Left lobe of liver (tissue), 2 donors: Measurements from ENCODE around the gene IL17RE. TPM values are rescaled to one million over a fixed set of nuclear protein-coding genes. Genes with fewer than 3 reads are reported as not detected.
"Not testable (repeated sequence)": the region's sequence is repeated elsewhere in the genome, so short reads cannot be mapped to it uniquely, and the experiment has no call there.

Experiments used
- ATAC-seq: fragments of 200-7000 bp; cut with Tn5 transposase; one replicate; pipeline ENCODE4 v1.9.1; 2020; ENCODE audit warnings: mild to moderate bottlenecking, moderate library complexity
- DNase-seq: peaks from one replicate; pipeline ENCODE4 v3.0.0-alpha.2; 2020; ENCODE audit warnings: low spot score
- total RNA-seq: library from RNA; stranded (reverse); gene quantifications from one replicate; pipeline ENCODE4 v1.2.1, GENCODE V29; 2021
- donor health status: DM: no; HTN: no; CAD: no; lungs with moderate emphysema.
- donor health status: DM: no; HTN: yes; CAD: no.

IL17RE gene
- total RNA-seq, 1 donor from 2014 or later, result 2.5 TPM

- no peak for ATAC-seq
- no peak for DNase-seq
Measured at GRCh38 chr3:9879830-9880549, 22.7 kb upstream of the IL17RE start, which contains the start of gene CIDEC. Gene CIDEC, minus strand, starts transcription at chr3:9880253. Its CDS starts 1,767 bp downstream, at chr3:9878486.

GRCh38 chr3:9881441-9881840 lies 21.2 kb upstream of the IL17RE start:
- ATAC-seq (no peak), DNase-seq (no peak)

- no peak for ATAC-seq
- no peak for DNase-seq
Measured at GRCh38 chr3:9883706-9884554, 18.7 kb upstream of the IL17RE start.

GRCh38 chr3:9884555-9885165 lies 18.0 kb upstream of the IL17RE start:
- DNase-seq, result no peak
- ATAC-seq, result no peak

- DNase-seq (no peak), ATAC-seq (no peak)
Measured at GRCh38 chr3:9886328-9886727, 16.3 kb upstream of the IL17RE start.

- ATAC-seq (no peak), DNase-seq (no peak)
Measured at GRCh38 chr3:9887480-9887879, 15.2 kb upstream of the IL17RE start.

GRCh38 chr3:9888540-9888939 lies 14.1 kb upstream of the IL17RE start:
- ATAC-seq (no peak), DNase-seq (no peak)

GRCh38 chr3:9889405-9889804 lies 13.2 kb upstream of the IL17RE start:
- DNase-seq, result no peak
- no peak for ATAC-seq

GRCh38 chr3:9890249-9891071 lies 12.2 kb upstream of the IL17RE start, which contains the start of gene JAGN1:
Gene JAGN1, plus strand, starts transcription at chr3:9890610. Its CDS starts 113 bp downstream, at chr3:9890723.
- ATAC-seq (peak; percentile 99), DNase-seq (peak; percentile 89)

- ATAC-seq, result no peak
- no peak for DNase-seq
Measured at GRCh38 chr3:9891072-9891622, 11.5 kb upstream of the IL17RE start.

- no peak for ATAC-seq
- no peak for DNase-seq
Measured at GRCh38 chr3:9893739-9894138, 8.9 kb upstream of the IL17RE start.

- not testable (repeated sequence) for ATAC-seq, DNase-seq
Measured at GRCh38 chr3:9895715-9896114, 6.9 kb upstream of the IL17RE start.

- DNase-seq, result peak; percentile 78
- peak; percentile 52 for ATAC-seq
Measured at GRCh38 chr3:9896755-9897407, 5.8 kb upstream of the IL17RE start.

GRCh38 chr3:9897408-9898372 lies 5.0 kb upstream of the IL17RE start:
- peak; percentile 81 for ATAC-seq
- DNase-seq, result peak; percentile 88

- ATAC-seq, result peak; percentile 31
- DNase-seq, result peak; percentile 70
Measured at GRCh38 chr3:9898467-9899241, 4.0 kb upstream of the IL17RE start.

GRCh38 chr3:9899289-9899791 lies 3.3 kb upstream of the IL17RE start:
- ATAC-seq (no peak), DNase-seq (no peak)

- DNase-seq, result not testable (repeated sequence)
- peak; percentile 6 for ATAC-seq
Measured at GRCh38 chr3:9900965-9901415, 1.7 kb upstream of the IL17RE start.
